Bronchial epithelial cell (primary cell): ENCODE data around the gene FUOM. TPM values are rescaled to one million over a fixed set of nuclear protein-coding genes. Genes with fewer than 3 reads are reported as not detected.

ENCODE experiments used
- DNase-seq: peaks from one replicate; pipeline ENCODE4 v3.0.0-alpha.2; 2010; ENCODE audit warnings: low read depth
- FAIRE-seq: peaks from 2 replicates; lab custom pipeline; 2011; peaks lifted over from hg19 to GRCh38; lab: Jason Lieb, UNC
- H3K27me3 ChIP-seq: 2 replicates; pipeline ENCODE4 v1.5.1; 2011; ENCODE audit warnings: low read length; ENCODE audit not compliant: control insufficient read depth, insufficient read depth
- H3K36me3 ChIP-seq: 2 replicates; pipeline ENCODE4 v1.5.1; 2011; ENCODE audit warnings: low read length; ENCODE audit not compliant: control insufficient read depth, insufficient read depth
- H3K4me3 ChIP-seq: 2 replicates; pipeline ENCODE4 v1.5.1; 2011; ENCODE audit warnings: mild to moderate bottlenecking, low read depth, low read length, control low read depth
- CTCF ChIP-seq: IDR thresholded peaks from 2 replicates; pipeline ENCODE4 v1.5.1; 2011; ENCODE audit warnings: mild to moderate bottlenecking, moderate library complexity, low read length, control low read depth, inconsistent platforms; ENCODE audit not compliant: insufficient read depth, severe bottlenecking
- total RNA-seq: library from RNA; depleted of rRNA; stranded (reverse); fragments of >200 nt; gene quantifications from 2 replicates; pipeline ENCODE4 v1.2.1, GENCODE V29; 2014

Gene FUOM
- total RNA-seq, 1 donor from 2014 or later, result 16.8 TPM

GRCh38 chr10:133361227-133361626, 3.4 kb upstream of the FUOM start:
- peaks cover 17% of the 10 kb centered on the region for H3K36me3 ChIP-seq
- DNase-seq, result no peak
- no peak for FAIRE-seq
- H3K4me3 ChIP-seq, result no peak overlapping the region
- no peak for TF ChIP-seq CTCF
- H3K27me3 ChIP-seq, result no peaks in the 10 kb centered on the region

- TF ChIP-seq CTCF, result no peak
- no peak for FAIRE-seq
These were observed 2.3 kb upstream of the FUOM start for GRCh38 chr10:133359972-133360610.

GRCh38 chr10:133359554-133359971, 1.7 kb upstream of the FUOM start:
- Histone ChIP-seq H3K27me3 (no peaks in the 10 kb centered on the region), H3K36me3 (peaks cover 5% of the 10 kb centered on the region), H3K4me3 (no peak overlapping the region)
- no peak for TF ChIP-seq CTCF
- peak; percentile 15 for DNase-seq
- no peak for FAIRE-seq

More at GRCh38 chr10:133359972-133360610, 2.3 kb upstream of the FUOM start:
- Histone ChIP-seq H3K4me3 (no peak overlapping the region), H3K36me3 (peaks cover 9% of the 10 kb centered on the region), H3K27me3 (no peaks in the 10 kb centered on the region)
- DNase-seq, result no peak

- no peak for TF ChIP-seq CTCF
- DNase-seq (no peak), FAIRE-seq (no peak)
- no peaks in the 10 kb centered on the region for H3K27me3 ChIP-seq
- H3K36me3 ChIP-seq, result peaks cover 5% of the 10 kb centered on the region
- H3K4me3 ChIP-seq, result no peak overlapping the region
These were observed 1.1 kb upstream of the FUOM start for GRCh38 chr10:133358925-133359310.

GRCh38 chr10:133358162-133358924, 524 bp upstream of the FUOM start:
- H3K36me3 ChIP-seq, result peaks cover 5% of the 10 kb centered on the region
- no peak for DNase-seq
- no peak overlapping the region for H3K4me3 ChIP-seq
- no peak for TF ChIP-seq CTCF
- H3K27me3 ChIP-seq, result no peaks in the 10 kb centered on the region
- FAIRE-seq, result no peak
